ENCODE measurements around the gene LITAF.

DNA sequence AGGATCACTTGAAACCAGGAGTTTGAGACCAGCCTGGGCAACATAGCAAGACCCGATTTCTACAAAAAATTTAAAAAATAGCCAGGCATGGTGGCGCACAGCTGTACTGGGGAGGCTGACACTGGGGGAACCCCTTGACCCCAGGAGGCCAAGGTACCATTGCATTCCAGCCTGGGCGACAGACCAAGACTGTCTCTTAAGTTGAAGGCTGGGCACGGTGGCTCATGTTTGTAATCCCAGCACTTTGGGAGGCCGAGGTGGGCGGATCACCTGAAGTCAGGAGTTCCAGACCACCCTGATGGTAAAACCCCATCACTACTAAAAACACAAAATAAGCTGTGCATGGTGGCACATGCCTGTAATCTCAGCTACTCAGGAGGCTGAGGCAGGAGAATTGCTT lies 74.9 kb downstream of the LITAF start:
- TF ChIP-seq CTCF (IDR thresholded peaks at IDR 0.05) (no peak), EZH2 (IDR thresholded peaks at IDR 0.05) (no peak)

Data from neural progenitor cell (in vitro differentiated cells).